AG09319 (cell line): ENCODE data around the gene TJP2.
"Not testable (repeated sequence)": the region's sequence is repeated elsewhere in the genome, so short reads cannot be mapped to it uniquely, and the experiment has no call there.

Experiments
- DNase-seq: peaks from one replicate; pipeline ENCODE4 v3.0.0-alpha.2; 2010; ENCODE audit warnings: low read depth; ENCODE audit errors: extremely low read depth
- CTCF ChIP-seq: IDR thresholded peaks from 2 replicates; pipeline ENCODE4 v1.5.1; 2011; ENCODE audit warnings: low read depth, mild to moderate bottlenecking, inconsistent platforms, low read length, moderate library complexity

Gene TJP2

DNA sequence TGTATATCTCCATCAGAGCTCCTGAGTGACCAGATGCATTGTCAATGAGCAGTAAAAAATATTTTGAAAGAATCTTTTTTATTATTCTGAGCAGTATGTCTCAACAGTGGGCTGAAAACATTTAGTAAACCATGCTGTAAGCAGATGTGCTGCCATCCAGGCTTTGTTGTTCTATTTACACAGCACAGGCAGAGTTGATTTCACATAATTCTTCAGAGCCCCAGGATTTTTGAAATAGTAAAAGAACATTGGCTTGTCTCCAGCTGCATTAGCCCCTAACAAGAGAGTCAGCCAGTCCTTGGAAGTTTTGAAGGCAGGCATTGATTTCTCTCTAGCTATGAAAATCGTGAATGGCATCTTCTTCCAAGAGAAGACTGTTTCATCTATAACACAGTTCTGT is 125.7 kb downstream of the TJP2 start:
- no peak for DNase-seq
- no peak for TF ChIP-seq CTCF

DNA sequence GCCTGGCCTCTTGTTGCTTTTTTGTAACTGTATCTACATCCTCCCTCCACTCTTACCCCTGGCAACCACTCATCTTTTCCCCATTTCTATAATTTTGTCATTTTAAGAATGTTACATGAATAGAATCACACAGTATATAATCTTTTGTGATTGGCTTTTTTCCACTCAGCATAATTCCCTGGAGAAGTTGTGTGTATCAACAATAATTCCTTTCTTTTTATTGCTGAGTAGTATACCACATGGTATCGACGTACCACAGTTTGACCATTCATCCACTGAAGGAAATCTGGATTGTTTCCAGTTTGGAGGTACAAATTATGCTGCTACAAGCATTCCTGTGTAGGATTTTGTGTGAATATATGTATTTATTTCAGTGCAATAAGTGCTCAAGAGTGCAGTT is 129.3 kb downstream of the TJP2 start:
- no peak for TF ChIP-seq CTCF
- DNase-seq = no peak

DNA sequence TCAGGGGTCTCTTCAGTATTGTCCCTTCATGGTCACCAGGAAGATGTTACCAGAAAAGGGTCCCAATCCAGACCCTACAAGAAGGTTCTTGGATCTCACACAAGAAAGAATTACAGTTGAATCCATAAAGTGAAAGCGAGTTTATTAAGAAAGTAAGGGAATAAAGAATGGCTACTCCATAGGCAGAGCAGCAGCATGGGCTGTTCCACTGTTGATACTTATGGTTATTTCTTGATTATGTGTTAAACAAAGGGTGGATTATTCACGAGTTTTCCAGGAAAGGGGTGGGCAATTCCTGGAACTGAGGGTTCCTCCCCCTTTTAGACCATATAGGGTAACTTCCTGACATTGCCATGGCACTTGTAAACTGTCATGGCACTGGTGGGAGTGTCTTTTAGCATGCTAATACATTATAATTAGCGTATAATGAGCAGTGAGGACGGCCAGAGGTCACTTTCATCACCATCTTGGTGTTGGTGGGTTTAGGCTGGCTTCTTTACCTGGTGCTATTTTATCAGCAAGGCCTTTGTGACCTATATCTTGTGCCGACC is 132.9 kb downstream of the TJP2 start:
- DNase-seq = not testable (repeated sequence)

GRCh38 chr9:69307446-69308205 is 133.5 kb downstream of the TJP2 start:
- TF ChIP-seq CTCF = no peak
- DNase-seq = no peak

- no peak for DNase-seq
- no peak for TF ChIP-seq CTCF
These were observed 134.3 kb downstream of the TJP2 start for GRCh38 chr9:69308206-69308931.

DNA sequence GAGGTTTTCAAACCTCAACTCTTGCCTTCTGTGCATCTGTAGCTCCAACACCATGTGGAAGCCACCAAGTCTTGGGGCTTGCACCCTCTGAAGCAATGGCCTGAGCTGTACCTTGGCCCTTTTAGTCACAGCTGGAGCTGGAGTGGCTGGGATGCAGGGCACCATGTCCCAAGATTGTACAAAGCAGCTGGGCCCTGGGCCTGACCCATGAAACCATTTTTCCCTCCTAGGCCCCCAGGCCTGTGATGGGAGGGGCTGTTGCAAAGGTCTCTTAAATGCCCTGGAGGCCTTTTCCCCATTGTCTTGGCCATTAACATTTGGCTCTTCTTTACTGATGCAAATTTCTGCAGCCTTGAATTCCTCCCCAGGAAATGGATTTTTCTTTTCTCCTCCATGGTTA is 139.1 kb downstream of the TJP2 start:
- no peak for TF ChIP-seq CTCF
- DNase-seq = no peak

- DNase-seq = no peak
- no peak for TF ChIP-seq CTCF
These were observed 140.5 kb downstream of the TJP2 start for GRCh38 chr9:69314547-69314946.

- no peak for TF ChIP-seq CTCF
- no peak for DNase-seq
These were observed 143.0 kb downstream of the TJP2 start for GRCh38 chr9:69317081-69317480.
